Germinal center (tissue), 1 donor: ENCODE results near the gene SPAG16.
"Not testable (repeated sequence)": the region's sequence is repeated elsewhere in the genome, so short reads cannot be mapped to it uniquely, and the experiment has no call there.

Source experiments
- DNase-seq: peaks from one replicate; pipeline ENCODE4 v3.0.0; 2012; ENCODE audit warnings: mixed read lengths, low spot score

Gene SPAG16

GRCh38 chr2:213408426-213409070 is 124.3 kb downstream of the SPAG16 start:
- DNase-seq: not testable (repeated sequence)

- not testable (repeated sequence) for DNase-seq
Measured at GRCh38 chr2:213410687-213411086, 126.4 kb downstream of the SPAG16 start.

GRCh38 chr2:213411582-213412289 is 127.5 kb downstream of the SPAG16 start:
- DNase-seq: no peak

- DNase-seq: no peak
Measured at GRCh38 chr2:213415093-213415492, 130.8 kb downstream of the SPAG16 start.

- no peak for DNase-seq
Measured at GRCh38 chr2:213416832-213417231, 132.6 kb downstream of the SPAG16 start.

- no peak for DNase-seq
Measured at GRCh38 chr2:213419980-213420379, 135.7 kb downstream of the SPAG16 start.

- DNase-seq: no peak
Measured at GRCh38 chr2:213420828-213421385, 136.6 kb downstream of the SPAG16 start.

- no peak for DNase-seq
Measured at GRCh38 chr2:213422211-213422610, 137.9 kb downstream of the SPAG16 start.

- no peak for DNase-seq
Measured at GRCh38 chr2:213425618-213426017, 141.4 kb downstream of the SPAG16 start.

- no peak for DNase-seq
Measured at GRCh38 chr2:213429516-213429915, 145.3 kb downstream of the SPAG16 start.

- DNase-seq: no peak
Measured at GRCh38 chr2:213443921-213444320, 159.7 kb downstream of the SPAG16 start.

GRCh38 chr2:213451542-213452239 is 167.4 kb downstream of the SPAG16 start:
- DNase-seq: no peak

- no peak for DNase-seq
Measured at GRCh38 chr2:213455316-213456008, 171.2 kb downstream of the SPAG16 start.

GRCh38 chr2:213475433-213475832 is 191.2 kb downstream of the SPAG16 start:
- no peak for DNase-seq

- no peak for DNase-seq
Measured at GRCh38 chr2:213476641-213477040, 192.4 kb downstream of the SPAG16 start.

- DNase-seq: no peak
Measured at GRCh38 chr2:213490087-213490486, 205.8 kb downstream of the SPAG16 start.

- DNase-seq: no peak
Measured at GRCh38 chr2:213491376-213491775, 207.1 kb downstream of the SPAG16 start.

- DNase-seq: no peak
Measured at GRCh38 chr2:213496226-213496625, 212.0 kb downstream of the SPAG16 start.

- no peak for DNase-seq
Measured at GRCh38 chr2:213500881-213501280, 216.6 kb downstream of the SPAG16 start.

GRCh38 chr2:213524164-213524563 is 239.9 kb downstream of the SPAG16 start:
- DNase-seq: no peak

GRCh38 chr2:213537579-213537978 is 253.3 kb downstream of the SPAG16 start:
- DNase-seq: no peak

GRCh38 chr2:213544940-213545339 is 260.7 kb downstream of the SPAG16 start:
- DNase-seq: no peak
